HG02970 (cell line): ENCODE results near the gene NCOA7.
"Not testable (repeated sequence)": the region's sequence is repeated elsewhere in the genome, so short reads cannot be mapped to it uniquely, and the experiment has no call there.

Source experiments
- ATAC-seq: cut with Tn5 transposase; IDR thresholded peaks from one replicate; pipeline ENCODE4 v1.9.1; 2021; ENCODE audit warnings: mild to moderate bottlenecking, moderate library complexity, moderate number of reproducible peaks; ENCODE audit not compliant: unreplicated experiment, low FRiP score

Gene NCOA7

GRCh38 chr6:125753937-125754259 lies 36.9 kb upstream of the NCOA7 start:
- ATAC-seq: no peak

GRCh38 chr6:125754566-125754965 lies 36.2 kb upstream of the NCOA7 start:
- no peak for ATAC-seq

GRCh38 chr6:125759184-125759902 lies 31.4 kb upstream of the NCOA7 start:
- ATAC-seq: no peak

- no peak for ATAC-seq
Observed at GRCh38 chr6:125759959-125760457, 30.8 kb upstream of the NCOA7 start.

DNA sequence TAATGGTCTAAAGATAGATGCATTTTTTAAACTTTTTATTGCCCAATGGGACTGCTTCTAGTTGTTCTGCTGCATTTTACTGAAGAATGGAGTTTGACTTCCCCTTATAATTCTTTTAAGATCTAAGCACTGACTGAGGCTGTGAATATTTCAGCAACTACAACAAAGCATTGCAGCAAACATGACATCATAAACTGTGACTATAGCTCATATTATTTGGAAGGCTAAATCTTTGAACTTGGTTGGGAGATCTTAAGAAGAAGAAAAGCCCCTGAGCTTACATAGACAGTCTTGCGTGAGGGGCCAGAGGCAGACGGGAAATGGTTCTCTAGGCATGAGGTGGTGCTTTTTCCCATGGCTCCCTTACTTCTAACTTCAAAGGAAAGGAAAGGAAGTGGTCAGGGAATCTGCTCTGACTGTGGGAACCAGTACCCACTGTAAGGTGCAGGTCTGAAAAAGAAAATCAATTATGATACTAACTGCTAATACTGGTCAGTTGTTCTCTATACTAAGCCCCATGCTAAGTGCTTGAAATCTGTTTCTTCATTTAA lies 26.6 kb upstream of the NCOA7 start:
- ATAC-seq: no peak

DNA sequence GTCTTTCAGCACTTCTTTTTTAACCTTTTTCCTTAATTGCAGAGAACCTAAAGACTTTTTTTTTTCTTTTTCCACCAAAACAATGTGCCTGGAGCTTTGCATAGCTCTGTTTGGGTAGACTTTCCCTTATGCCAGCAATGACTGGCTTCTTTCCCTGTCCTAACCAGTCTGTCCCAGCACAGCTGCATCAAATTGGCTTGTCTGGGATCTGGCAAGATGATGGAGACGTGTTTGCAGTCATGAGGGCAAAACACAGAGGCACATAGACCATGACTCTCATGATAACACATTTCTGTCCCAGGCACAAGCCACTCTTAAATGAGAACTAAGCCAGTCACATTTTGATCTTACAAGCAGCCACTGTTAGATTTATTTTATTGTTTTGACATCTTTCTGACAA lies 24.8 kb upstream of the NCOA7 start:
- ATAC-seq: no peak

GRCh38 chr6:125766641-125767040 lies 24.1 kb upstream of the NCOA7 start:
- no peak for ATAC-seq

- ATAC-seq: no peak
Observed at GRCh38 chr6:125769147-125769783, 21.5 kb upstream of the NCOA7 start.

GRCh38 chr6:125773387-125774341 lies 17.1 kb upstream of the NCOA7 start:
- no peak for ATAC-seq

GRCh38 chr6:125776107-125776826 lies 14.5 kb upstream of the NCOA7 start:
- ATAC-seq: not testable (repeated sequence)

DNA sequence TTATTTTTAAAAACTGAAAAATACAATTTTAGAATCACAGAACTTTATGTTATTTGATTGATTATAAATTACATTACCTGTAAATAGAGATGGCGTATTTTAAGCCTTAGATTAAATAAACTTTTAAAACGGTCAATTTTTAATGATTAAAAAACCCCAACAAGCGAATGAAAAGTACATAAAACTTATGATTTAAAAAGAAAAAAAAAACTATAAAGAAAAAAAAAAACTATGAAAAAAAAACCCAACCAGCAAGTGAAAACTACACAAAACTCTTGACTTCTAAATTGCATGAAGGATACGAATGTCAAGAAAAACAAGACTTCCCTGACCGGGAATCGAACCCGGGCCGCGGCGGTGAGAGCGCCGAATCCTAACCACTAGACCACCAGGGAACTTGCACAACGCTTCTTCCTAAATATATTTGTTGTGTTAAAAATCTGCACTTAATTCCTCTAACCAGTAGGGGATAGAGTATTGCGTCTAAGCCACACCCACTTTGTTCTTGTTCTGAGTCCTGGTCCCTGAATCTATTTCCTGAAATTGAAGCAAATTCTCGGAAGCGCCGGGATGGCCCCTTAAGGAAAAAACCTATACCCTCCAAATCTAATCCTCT lies 10.7 kb upstream of the NCOA7 start:
- peak; percentile 91 for ATAC-seq

GRCh38 chr6:125780540-125781313 lies 10.0 kb upstream of the NCOA7 start:
- peak; percentile 61 for ATAC-seq

GRCh38 chr6:125781314-125781868 lies 9.4 kb upstream of the NCOA7 start:
- no peak for ATAC-seq

- no peak for ATAC-seq
Observed at GRCh38 chr6:125784365-125784764, 6.4 kb upstream of the NCOA7 start.

GRCh38 chr6:125787791-125788190 lies 3.0 kb upstream of the NCOA7 start:
- ATAC-seq: no peak

- no peak for ATAC-seq
Observed at GRCh38 chr6:125789167-125789566, 1.6 kb upstream of the NCOA7 start.

GRCh38 chr6:125789576-125790357 lies 993 bp upstream of the NCOA7 start:
- no peak for ATAC-seq
